K562 (cell line): Measurements from ENCODE around the gene ZNF516. TPM values are rescaled to one million over a fixed set of nuclear protein-coding genes. Genes with fewer than 3 reads are reported as not detected.

Experiments used
- ATAC-seq: fragments of 200-7000 bp; cut with Tn5 transposase; 3 replicates; pipeline ENCODE4 v1.9.1; 2020; ENCODE audit warnings: moderate library complexity
- BruUV-seq: library from RNA; stranded (reverse); fragments of 400-500 nt; replicated peaks from 2 replicates; lab custom pipeline; 2021; lab: Mats Ljungman, UMichigan
- CTCF ChIA-PET: fragments of 300-600 bp; formaldehyde crosslinking; extraction: SDS; loops from one replicate; lab custom pipeline; 2021; ENCODE audit warnings: low intra/inter-chr PET ratio; lab: Yijun Ruan, JAX
- POLR2A ChIA-PET: fragments of 300-600, 350-650 bp; sonication (Branson Sonifier 250); formaldehyde crosslinking; extraction: SDS; loops from one replicate; lab custom pipeline; 2021; ENCODE audit warnings: antibody characterized with exemption, inconsistent platforms; lab: Yijun Ruan, JAX
- DNase-seq, 4 experiments: peaks; one replicate each; pipeline versions ENCODE4 v3.0.0 to v3.0.0-alpha.2; 2011 to 2018; ENCODE audit warnings: low spot score in 3 of 4, mixed read lengths in 3 of 4; ENCODE audit errors: extremely low read depth in 1 of 4
- FAIRE-seq: peaks from 2 replicates; lab custom pipeline; 2011; peaks lifted over from hg19 to GRCh38; lab: Jason Lieb, UNC
- H2AFZ ChIP-seq: 2 replicates; pipeline ENCODE4 v1.6.0; 2011; ENCODE audit warnings: low read depth, low read length, control low read depth, inconsistent platforms
- H3K27ac ChIP-seq: fragments of 200-600 bp; 3 replicates; pipeline ENCODE4 v1.8.0; 2011; ENCODE audit warnings: low read depth, mild to moderate bottlenecking, control low read depth, inconsistent platforms, low read length, moderate library complexity, mixed read lengths; ENCODE audit errors: extremely low read depth
- H3K27me3 ChIP-seq, 2 experiments: fragments of 300-600 bp in 1 of 2; 2 replicates in 1 of 2; 3 replicates in 1 of 2; pipeline versions ENCODE4 v1.6.0 to v1.8.0; 2011; ENCODE audit warnings: inconsistent platforms in 2 of 2, low read length in 2 of 2, mild to moderate bottlenecking in 1 of 2, mixed read lengths in 1 of 2, moderate library complexity in 1 of 2; ENCODE audit not compliant: control insufficient read depth in 2 of 2, insufficient read depth in 2 of 2
- H3K36me3 ChIP-seq: fragments of 300-600 bp; 3 replicates; pipeline ENCODE4 v1.8.0; 2011; ENCODE audit warnings: mild to moderate bottlenecking, low read length, inconsistent platforms; ENCODE audit not compliant: control insufficient read depth, insufficient read depth
- H3K4me1 ChIP-seq, 2 experiments: fragments of 200-600 bp in 1 of 2; replicated peaks in 1 of 2; 2 replicates in 1 of 2; 3 replicates in 1 of 2; pipeline versions ENCODE4 v1.5.1 to v1.8.0; 2011; ENCODE audit warnings: inconsistent platforms in 2 of 2, low read length in 2 of 2, mild to moderate bottlenecking in 1 of 2, mixed read lengths in 1 of 2, moderate library complexity in 1 of 2; ENCODE audit not compliant: control insufficient read depth in 2 of 2, insufficient read depth in 2 of 2
- H3K4me2 ChIP-seq: 2 replicates; pipeline ENCODE4 v1.6.1; 2011; ENCODE audit warnings: low read length, control low read depth, inconsistent platforms, mixed read lengths; ENCODE audit not compliant: insufficient read depth
- H3K4me3 ChIP-seq: fragments of 200-600 bp; sonication (generic), shearing (Covaris generic); 2 replicates; pipeline ENCODE4 v1.5.1; 2016; ENCODE audit warnings: control low read depth, inconsistent platforms
- H3K79me2 ChIP-seq: fragments of 200-600 bp; 3 replicates; pipeline ENCODE4 v1.8.0; 2011; ENCODE audit warnings: low read length, inconsistent platforms; ENCODE audit not compliant: control insufficient read depth, insufficient read depth
- H3K9ac ChIP-seq, 2 experiments: 2 replicates each; pipeline versions ENCODE4 v1.6.0 to v1.6.1; 2011; ENCODE audit warnings: low read depth in 2 of 2, low read length in 2 of 2, control low read depth in 1 of 2, inconsistent platforms in 1 of 2, mild to moderate bottlenecking in 1 of 2, mixed read lengths in 1 of 2; ENCODE audit not compliant: insufficient read depth in 1 of 2
- H3K9me1 ChIP-seq: one replicate; pipeline ENCODE4 v1.6.0; 2011; ENCODE audit warnings: inconsistent platforms, mild to moderate bottlenecking, low read length, moderate library complexity; ENCODE audit not compliant: control insufficient read depth, insufficient read depth
- H3K9me3 ChIP-seq: replicated peaks from 2 replicates; pipeline ENCODE4 v1.5.1; 2011; ENCODE audit warnings: low read depth, low read length, inconsistent platforms; ENCODE audit not compliant: control insufficient read depth, insufficient read depth
- H4K20me1 ChIP-seq: replicated peaks from 2 replicates; pipeline ENCODE4 v1.6.1; 2011; ENCODE audit warnings: low read length, inconsistent platforms, mixed read lengths; ENCODE audit not compliant: control insufficient read depth, insufficient read depth
- CHD4 ChIP-seq: fragments of 200-600 bp; sonication (generic); IDR thresholded peaks from 3 replicates; pipeline ENCODE4 v1.6.1; 2012; ENCODE audit warnings: low read depth, mild to moderate bottlenecking, mixed read lengths, low read length, inconsistent platforms; ENCODE audit not compliant: insufficient read depth, insufficient replicate concordance, poor library complexity, severe bottlenecking
- POLR2G ChIP-seq: fragments of 200-400 bp; formaldehyde crosslinking; IDR thresholded peaks from 2 replicates; pipeline ENCODE4 v1.6.1; 2017; ENCODE audit warnings: low read depth, mild to moderate bottlenecking, antibody characterized with exemption, low read length, moderate library complexity
- PYGO2 ChIP-seq: fragments of 450-650 bp; IDR thresholded peaks from 2 replicates; pipeline ENCODE4 v1.6.1; 2016; ENCODE audit warnings: mild to moderate bottlenecking, missing genetic modification characterization, moderate library complexity, missing compliant biosample characterization
- ZFX ChIP-seq: sonication (generic); formaldehyde crosslinking; IDR thresholded peaks from 2 replicates; pipeline ENCODE4 v1.8.0; 2022; ENCODE audit warnings: mild to moderate bottlenecking, missing genetic modification reagents, moderate library complexity
- ZKSCAN3 ChIP-seq: fragments of 250-450 bp; sonication (Bioruptor Pico); IDR thresholded peaks from 2 replicates; pipeline ENCODE4 v1.4.0; 2020
- ZNF384 ChIP-seq: IDR thresholded peaks from 2 replicates; pipeline ENCODE4 v1.6.1; 2012; ENCODE audit warnings: low read depth, low read length, improper control_type of control experiment
- WGBS: fragments of 100-300 bp; shearing (Covaris generic); methylation state at CpG from one replicate; pipeline ENCODE4 v1.1.6; 2016; ENCODE audit warnings: low coverage, mixed read lengths; ENCODE audit not compliant: insufficient coverage; ENCODE audit errors: missing lambda C conversion rate; 5-methylcytosine and 5-hydroxymethylcytosine counted together
- in situ Hi-C: fragments of 300-500 bp; cut with MboI; formaldehyde crosslinking; loops from 4 replicates; pipeline ENCODE4 v1.15.0; 2018; ENCODE audit warnings: inconsistent platforms, mixed read lengths
- intact Hi-C: fragments of 100-400 bp; cut with micrococcal nuclease; formaldehyde crosslinking; loops from 2 replicates; pipeline ENCODE4 v1.14.2; 2022
- polyA plus RNA-seq, 8 experiments: library from polyadenylated mRNA; depleted of rRNA in 4 of 8; stranded (reverse) in 5 of 8; unstranded in 3 of 8; fragments of >200 nt; fragmentation: Nextera tagmentation in 2 of 8; fragmentation: Illumina TruSeq in 1 of 8; extraction: Ambion mirVana in 2 of 8; extraction: Trizol in 1 of 8; gene quantifications; 2 replicates each; pipeline versions ENCODE4 v1.2.1 to v1.2.3, GENCODE V29; 2011 to 2014; ENCODE audit warnings: inconsistent platforms in 1 of 8, missing spikeins in 1 of 8
- total RNA-seq, 7 experiments: library from RNA; depleted of rRNA in 6 of 7; stranded (reverse); fragments of >200 nt in 6 of 7; fragmentation: Illumina TruSeq in 2 of 7; extraction: Trizol in 2 of 7; gene quantifications; 2 replicates each; pipeline versions ENCODE4 v1.2.1 to v1.2.3, GENCODE V29; 2011 to 2021; ENCODE audit warnings: low replicate concordance in 1 of 7
- TF ChIP-seq, protein P1 (sequence below): sonication (generic); formaldehyde crosslinking; IDR thresholded peaks from 2 replicates; pipeline ENCODE4 v1.8.1; 2022; ENCODE audit warnings: missing genetic modification reagents
- TF ChIP-seq, protein P2 (sequence below): fragments of 450-650 bp; formaldehyde crosslinking; IDR thresholded peaks from 2 replicates; pipeline ENCODE4 v1.4.0; 2020; ENCODE audit warnings: mild to moderate bottlenecking, moderate library complexity
- TF ChIP-seq, protein P3 (sequence below): fragments of 250-450 bp; sonication (Bioruptor Pico); IDR thresholded peaks from 2 replicates; pipeline ENCODE4 v1.8.0; 2022; ENCODE audit warnings: moderate library complexity, mild to moderate bottlenecking, inconsistent platforms
- TF ChIP-seq, protein P4 (sequence below): IDR thresholded peaks from 2 replicates; pipeline ENCODE4 v1.6.1; 2014; ENCODE audit warnings: antibody characterized with exemption
- TF ChIP-seq, protein P5 (sequence below), 2 experiments: fragments of 150-350 bp in 1 of 2; IDR thresholded peaks; 2 replicates each; pipeline ENCODE4 v1.6.1; 2012 to 2016; ENCODE audit warnings: low read depth in 2 of 2, low read length in 2 of 2, mild to moderate bottlenecking in 1 of 2, moderate library complexity in 1 of 2
- TF ChIP-seq, protein P6 (sequence below): sonication (generic); formaldehyde crosslinking; IDR thresholded peaks from 2 replicates; pipeline ENCODE4 v1.8.1; 2023; ENCODE audit warnings: mild to moderate bottlenecking, missing genetic modification reagents

The ZNF516 gene
- total and polyA plus RNA-seq, 9 of the 15 experiments (the other 6 are each of a cell fraction or from before 2014, with no cell fraction given): 0.04 to 0.20 (median 0.08) TPM; not detected in 3

DNA sequence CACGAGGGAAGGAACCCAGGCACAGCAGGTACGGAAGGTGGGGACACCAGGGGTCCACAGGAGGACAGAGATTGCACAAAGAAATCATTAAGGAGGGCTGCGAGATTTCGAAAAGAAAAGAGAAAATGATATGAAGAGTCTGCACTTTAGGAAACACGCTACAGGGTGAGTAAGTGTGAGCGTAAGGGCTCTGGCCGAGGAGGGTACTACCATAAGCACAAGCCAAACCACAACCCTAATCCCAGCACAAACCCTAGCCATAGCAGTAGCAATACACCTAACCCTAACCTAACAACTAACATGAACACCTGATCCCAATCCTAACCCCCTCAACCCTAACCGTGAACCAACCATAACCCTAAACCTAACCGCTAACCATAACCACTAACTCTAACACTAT, 104.0 kb downstream of the ZNF516 start:
- WGBS: 8% methylated on average over 7 of the region's 9 CpGs
- DNase-seq (no peak), FAIRE-seq (no peak), ATAC-seq (no peak)
- Histone ChIP-seq H3K4me1 (peaks cover 0 to 9% of the 10 kb centered on the region in 2 experiments; a peak in 2 of 5 replicates), H3K9ac (no peak overlapping the region), H3K27me3 (peaks cover 0 to 22% of the 10 kb centered on the region in 2 experiments; a peak in 3 of 5 replicates), H3K36me3 (no peaks in the 10 kb centered on the region), H3K4me2 (no peak overlapping the region), H3K9me1 (no peaks in the 10 kb centered on the region), H3K4me3 (no peak overlapping the region), H3K27ac (no peak overlapping the region), H3K79me2 (no peaks in the 10 kb centered on the region), H4K20me1 (no peaks in the 10 kb centered on the region), H3K9me3 (no peaks in the 10 kb centered on the region), H2AFZ (no peak overlapping the region)
- in situ Hi-C loops (no loop called here), intact Hi-C loops (no loop called here)
- no TSS peak for BruUV-seq
- ChIA-PET POLR2A (no interaction called here), CTCF (no interaction called here)
- TF ChIP-seq, protein P1, sequence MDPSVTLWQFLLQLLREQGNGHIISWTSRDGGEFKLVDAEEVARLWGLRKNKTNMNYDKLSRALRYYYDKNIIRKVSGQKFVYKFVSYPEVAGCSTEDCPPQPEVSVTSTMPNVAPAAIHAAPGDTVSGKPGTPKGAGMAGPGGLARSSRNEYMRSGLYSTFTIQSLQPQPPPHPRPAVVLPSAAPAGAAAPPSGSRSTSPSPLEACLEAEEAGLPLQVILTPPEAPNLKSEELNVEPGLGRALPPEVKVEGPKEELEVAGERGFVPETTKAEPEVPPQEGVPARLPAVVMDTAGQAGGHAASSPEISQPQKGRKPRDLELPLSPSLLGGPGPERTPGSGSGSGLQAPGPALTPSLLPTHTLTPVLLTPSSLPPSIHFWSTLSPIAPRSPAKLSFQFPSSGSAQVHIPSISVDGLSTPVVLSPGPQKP: no peak
- TF ChIP-seq CHD4 (no peak), ZFX (CRISPR knock-in tag) (no peak), POLR2G (no peak), PYGO2 (tag) (no peak), ZKSCAN3 (CRISPR knock-in tag) (no peak), ZNF384 (no peak)
- TF ChIP-seq, protein P2, sequence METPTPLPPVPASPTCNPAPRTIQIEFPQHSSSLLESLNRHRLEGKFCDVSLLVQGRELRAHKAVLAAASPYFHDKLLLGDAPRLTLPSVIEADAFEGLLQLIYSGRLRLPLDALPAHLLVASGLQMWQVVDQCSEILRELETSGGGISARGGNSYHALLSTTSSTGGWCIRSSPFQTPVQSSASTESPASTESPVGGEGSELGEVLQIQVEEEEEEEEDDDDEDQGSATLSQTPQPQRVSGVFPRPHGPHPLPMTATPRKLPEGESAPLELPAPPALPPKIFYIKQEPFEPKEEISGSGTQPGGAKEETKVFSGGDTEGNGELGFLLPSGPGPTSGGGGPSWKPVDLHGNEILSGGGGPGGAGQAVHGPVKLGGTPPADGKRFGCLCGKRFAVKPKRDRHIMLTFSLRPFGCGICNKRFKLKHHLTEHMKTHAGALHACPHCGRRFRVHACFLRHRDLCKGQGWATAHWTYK: no peak
- TF ChIP-seq, protein P3, sequence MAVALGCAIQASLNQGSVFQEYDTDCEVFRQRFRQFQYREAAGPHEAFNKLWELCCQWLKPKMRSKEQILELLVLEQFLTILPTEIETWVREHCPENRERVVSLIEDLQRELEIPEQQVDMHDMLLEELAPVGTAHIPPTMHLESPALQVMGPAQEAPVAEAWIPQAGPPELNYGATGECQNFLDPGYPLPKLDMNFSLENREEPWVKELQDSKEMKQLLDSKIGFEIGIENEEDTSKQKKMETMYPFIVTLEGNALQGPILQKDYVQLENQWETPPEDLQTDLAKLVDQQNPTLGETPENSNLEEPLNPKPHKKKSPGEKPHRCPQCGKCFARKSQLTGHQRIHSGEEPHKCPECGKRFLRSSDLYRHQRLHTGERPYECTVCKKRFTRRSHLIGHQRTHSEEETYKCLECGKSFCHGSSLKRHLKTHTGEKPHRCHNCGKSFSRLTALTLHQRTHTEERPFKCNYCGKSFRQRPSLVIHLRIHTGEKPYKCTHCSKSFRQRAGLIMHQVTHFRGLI (CRISPR knock-in tag): no peak
- TF ChIP-seq, protein P4, sequence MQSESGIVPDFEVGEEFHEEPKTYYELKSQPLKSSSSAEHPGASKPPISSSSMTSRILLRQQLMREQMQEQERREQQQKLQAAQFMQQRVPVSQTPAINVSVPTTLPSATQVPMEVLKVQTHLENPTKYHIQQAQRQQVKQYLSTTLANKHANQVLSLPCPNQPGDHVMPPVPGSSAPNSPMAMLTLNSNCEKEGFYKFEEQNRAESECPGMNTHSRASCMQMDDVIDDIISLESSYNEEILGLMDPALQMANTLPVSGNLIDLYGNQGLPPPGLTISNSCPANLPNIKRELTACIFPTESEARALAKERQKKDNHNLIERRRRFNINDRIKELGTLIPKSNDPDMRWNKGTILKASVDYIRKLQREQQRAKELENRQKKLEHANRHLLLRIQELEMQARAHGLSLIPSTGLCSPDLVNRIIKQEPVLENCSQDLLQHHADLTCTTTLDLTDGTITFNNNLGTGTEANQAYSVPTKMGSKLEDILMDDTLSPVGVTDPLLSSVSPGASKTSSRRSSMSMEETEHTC: no peak
- TF ChIP-seq, protein P5, sequence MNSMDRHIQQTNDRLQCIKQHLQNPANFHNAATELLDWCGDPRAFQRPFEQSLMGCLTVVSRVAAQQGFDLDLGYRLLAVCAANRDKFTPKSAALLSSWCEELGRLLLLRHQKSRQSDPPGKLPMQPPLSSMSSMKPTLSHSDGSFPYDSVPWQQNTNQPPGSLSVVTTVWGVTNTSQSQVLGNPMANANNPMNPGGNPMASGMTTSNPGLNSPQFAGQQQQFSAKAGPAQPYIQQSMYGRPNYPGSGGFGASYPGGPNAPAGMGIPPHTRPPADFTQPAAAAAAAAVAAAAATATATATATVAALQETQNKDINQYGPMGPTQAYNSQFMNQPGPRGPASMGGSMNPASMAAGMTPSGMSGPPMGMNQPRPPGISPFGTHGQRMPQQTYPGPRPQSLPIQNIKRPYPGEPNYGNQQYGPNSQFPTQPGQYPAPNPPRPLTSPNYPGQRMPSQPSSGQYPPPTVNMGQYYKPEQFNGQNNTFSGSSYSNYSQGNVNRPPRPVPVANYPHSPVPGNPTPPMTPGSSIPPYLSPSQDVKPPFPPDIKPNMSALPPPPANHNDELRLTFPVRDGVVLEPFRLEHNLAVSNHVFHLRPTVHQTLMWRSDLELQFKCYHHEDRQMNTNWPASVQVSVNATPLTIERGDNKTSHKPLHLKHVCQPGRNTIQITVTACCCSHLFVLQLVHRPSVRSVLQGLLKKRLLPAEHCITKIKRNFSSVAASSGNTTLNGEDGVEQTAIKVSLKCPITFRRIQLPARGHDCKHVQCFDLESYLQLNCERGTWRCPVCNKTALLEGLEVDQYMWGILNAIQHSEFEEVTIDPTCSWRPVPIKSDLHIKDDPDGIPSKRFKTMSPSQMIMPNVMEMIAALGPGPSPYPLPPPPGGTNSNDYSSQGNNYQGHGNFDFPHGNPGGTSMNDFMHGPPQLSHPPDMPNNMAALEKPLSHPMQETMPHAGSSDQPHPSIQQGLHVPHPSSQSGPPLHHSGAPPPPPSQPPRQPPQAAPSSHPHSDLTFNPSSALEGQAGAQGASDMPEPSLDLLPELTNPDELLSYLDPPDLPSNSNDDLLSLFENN (IDR thresholded peaks at IDR 0.05; ENCODE audit: low read depth in 2 of 2, low read length in 2 of 2): no peak
- TF ChIP-seq, protein P6, sequence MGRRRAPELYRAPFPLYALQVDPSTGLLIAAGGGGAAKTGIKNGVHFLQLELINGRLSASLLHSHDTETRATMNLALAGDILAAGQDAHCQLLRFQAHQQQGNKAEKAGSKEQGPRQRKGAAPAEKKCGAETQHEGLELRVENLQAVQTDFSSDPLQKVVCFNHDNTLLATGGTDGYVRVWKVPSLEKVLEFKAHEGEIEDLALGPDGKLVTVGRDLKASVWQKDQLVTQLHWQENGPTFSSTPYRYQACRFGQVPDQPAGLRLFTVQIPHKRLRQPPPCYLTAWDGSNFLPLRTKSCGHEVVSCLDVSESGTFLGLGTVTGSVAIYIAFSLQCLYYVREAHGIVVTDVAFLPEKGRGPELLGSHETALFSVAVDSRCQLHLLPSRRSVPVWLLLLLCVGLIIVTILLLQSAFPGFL: no peak
